Calu3 (cell line): ENCODE data around the gene SV2C. TPM values are rescaled to one million over a fixed set of nuclear protein-coding genes. Genes with fewer than 3 reads are reported as not detected.

Experiments used
- BruUV-seq: library from RNA; stranded (reverse); fragments of 400-500 nt; replicated peaks from 2 replicates; lab custom pipeline; 2021; lab: Mats Ljungman, UMichigan
- CTCF ChIA-PET: fragments of 300-600 bp; sonication (Branson Sonifier 250); formaldehyde crosslinking; loops from one replicate; lab custom pipeline; 2022; ENCODE audit warnings: antibody characterized with exemption; lab: Charles Lee
- DNase-seq: peaks from one replicate; pipeline ENCODE4 v3.0.0; 2022
- H3K27ac Mint-ChIP-seq: one replicate; pipeline ENCODE4 v1.8.0; 2022; ENCODE audit warnings: mixed read lengths; ENCODE audit not compliant: unreplicated experiment
- H3K27me3 Mint-ChIP-seq: one replicate; pipeline ENCODE4 v1.8.0; 2022; ENCODE audit warnings: mixed read lengths; ENCODE audit not compliant: unreplicated experiment
- H3K36me3 Mint-ChIP-seq: one replicate; pipeline ENCODE4 v1.8.0; 2022; ENCODE audit warnings: mild to moderate bottlenecking, moderate library complexity, mixed read lengths; ENCODE audit not compliant: insufficient read depth, unreplicated experiment
- H3K4me1 Mint-ChIP-seq: one replicate; pipeline ENCODE4 v1.8.0; 2022; ENCODE audit warnings: mild to moderate bottlenecking, low read depth, mixed read lengths; ENCODE audit not compliant: unreplicated experiment
- H3K4me3 Mint-ChIP-seq: one replicate; pipeline ENCODE4 v1.8.0; 2022; ENCODE audit warnings: mild to moderate bottlenecking, low read depth, moderate library complexity, mixed read lengths; ENCODE audit not compliant: unreplicated experiment
- H3K9me3 Mint-ChIP-seq: one replicate; pipeline ENCODE4 v1.8.0; 2022; ENCODE audit warnings: low read depth, mixed read lengths; ENCODE audit not compliant: unreplicated experiment
- CTCF ChIP-seq: fragments of 200-600 bp; IDR thresholded peaks from one replicate; pipeline ENCODE4 v1.8.0; 2022; ENCODE audit warnings: antibody characterized with exemption; ENCODE audit not compliant: unreplicated experiment
- intact Hi-C: fragments of 100-400 bp; cut with micrococcal nuclease; formaldehyde crosslinking; loops from one replicate; pipeline ENCODE4 v1.10.0; 2022; ENCODE audit not compliant: unreplicated experiment
- total RNA-seq: library from RNA; stranded (reverse); gene quantifications from 2 replicates; pipeline ENCODE4 v1.2.3, GENCODE V29; 2022

The SV2C gene
- total RNA-seq, 1 experiment from 2014 or later: 0.90 TPM

GRCh38 chr5:76372323-76373054 lies 289.3 kb downstream of the SV2C start:
- Mint-ChIP-seq H3K9me3 (peaks cover 3% of the 10 kb centered on the region), H3K27me3 (no peaks in the 10 kb centered on the region), H3K4me3 (no peak overlapping the region), H3K4me1 (peaks cover 22% of the 10 kb centered on the region), H3K27ac (peak overlapping the region; percentile 80), H3K36me3 (no peaks in the 10 kb centered on the region)
- CTCF ChIA-PET: interaction anchor here (0.6 to 0.9 kb wide), 2 partner anchors 21 to 31 kb away, joined by 4 read pairs; no protein-coding TSS in a partner anchor
- no TSS peak for BruUV-seq
- intact Hi-C loops: no loop called here
- TF ChIP-seq CTCF: no peak
- DNase-seq: peak; percentile 51

- Mint-ChIP-seq H3K4me1 (peaks cover 14% of the 10 kb centered on the region), H3K4me3 (no peak overlapping the region), H3K27ac (no peak overlapping the region), H3K9me3 (no peaks in the 10 kb centered on the region), H3K36me3 (no peaks in the 10 kb centered on the region), H3K27me3 (no peaks in the 10 kb centered on the region)
- intact Hi-C loops: no loop called here
- CTCF ChIA-PET: interaction anchor here (0.5 kb wide), 1 partner anchor 1037 kb away, joined by 3 read pairs; no protein-coding TSS in a partner anchor
- TF ChIP-seq CTCF: no peak
- no peak for DNase-seq
- no TSS peak for BruUV-seq
These were observed 293.1 kb downstream of the SV2C start for GRCh38 chr5:76376148-76376865.

GRCh38 chr5:76376866-76377230 lies 293.7 kb downstream of the SV2C start:
- Mint-ChIP-seq H3K9me3 (no peaks in the 10 kb centered on the region), H3K27ac (no peak overlapping the region), H3K4me3 (no peak overlapping the region), H3K36me3 (no peaks in the 10 kb centered on the region), H3K4me1 (peaks cover 13% of the 10 kb centered on the region), H3K27me3 (no peaks in the 10 kb centered on the region)
- BruUV-seq: no TSS peak
- CTCF ChIA-PET: no interaction called here
- intact Hi-C loops: no loop called here
- no peak for DNase-seq
- no peak for TF ChIP-seq CTCF

GRCh38 chr5:76378355-76378754 lies 295.2 kb downstream of the SV2C start:
- CTCF ChIA-PET: interaction anchor here (1.6 kb wide), 1 partner anchor 10 kb away, joined by 4 read pairs; no protein-coding TSS in a partner anchor
- H3K4me1 Mint-ChIP-seq: no peaks in the 10 kb centered on the region
- H3K9me3 Mint-ChIP-seq: no peaks in the 10 kb centered on the region

More at GRCh38 chr5:76378355-76378754, 295.2 kb downstream of the SV2C start:
- Mint-ChIP-seq H3K27ac (no peak overlapping the region), H3K36me3 (no peaks in the 10 kb centered on the region), H3K27me3 (no peaks in the 10 kb centered on the region), H3K4me3 (no peak overlapping the region)
- no peak for TF ChIP-seq CTCF
- DNase-seq: no peak
- intact Hi-C loops: no loop called here
- no TSS peak for BruUV-seq
